GM12872 (cell line): ENCODE measurements around the gene GSE1.

Experiments
- TF ChIP-seq, protein P1 (sequence below): IDR thresholded peaks from 3 replicates; pipeline ENCODE4 v1.5.1; 2011; ENCODE audit warnings: low read depth, mild to moderate bottlenecking, low read length, moderate library complexity; ENCODE audit not compliant: insufficient read depth

GSE1 gene

DNA sequence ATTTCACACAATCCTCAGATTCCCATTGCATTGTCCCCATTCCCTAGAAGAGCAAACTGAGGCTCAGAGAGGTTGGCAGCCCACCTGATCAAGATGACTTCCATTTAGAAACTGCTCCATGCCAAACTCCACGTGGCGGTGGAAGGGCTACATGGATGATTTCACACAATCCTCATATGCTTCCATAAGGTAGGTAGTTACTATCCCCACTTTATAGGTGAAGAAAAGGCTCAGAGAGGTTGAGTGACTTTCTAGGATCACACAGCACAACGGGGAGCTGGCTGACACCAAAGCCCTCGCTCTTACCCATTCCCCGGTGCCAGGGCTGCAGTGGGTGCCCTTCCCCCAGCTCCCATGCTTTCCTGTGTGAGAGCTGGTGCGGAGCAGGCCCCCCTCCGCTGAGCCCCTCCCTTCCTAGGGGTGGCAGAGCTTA, 85.4 kb downstream of the GSE1 start:
- TF ChIP-seq, protein P1, sequence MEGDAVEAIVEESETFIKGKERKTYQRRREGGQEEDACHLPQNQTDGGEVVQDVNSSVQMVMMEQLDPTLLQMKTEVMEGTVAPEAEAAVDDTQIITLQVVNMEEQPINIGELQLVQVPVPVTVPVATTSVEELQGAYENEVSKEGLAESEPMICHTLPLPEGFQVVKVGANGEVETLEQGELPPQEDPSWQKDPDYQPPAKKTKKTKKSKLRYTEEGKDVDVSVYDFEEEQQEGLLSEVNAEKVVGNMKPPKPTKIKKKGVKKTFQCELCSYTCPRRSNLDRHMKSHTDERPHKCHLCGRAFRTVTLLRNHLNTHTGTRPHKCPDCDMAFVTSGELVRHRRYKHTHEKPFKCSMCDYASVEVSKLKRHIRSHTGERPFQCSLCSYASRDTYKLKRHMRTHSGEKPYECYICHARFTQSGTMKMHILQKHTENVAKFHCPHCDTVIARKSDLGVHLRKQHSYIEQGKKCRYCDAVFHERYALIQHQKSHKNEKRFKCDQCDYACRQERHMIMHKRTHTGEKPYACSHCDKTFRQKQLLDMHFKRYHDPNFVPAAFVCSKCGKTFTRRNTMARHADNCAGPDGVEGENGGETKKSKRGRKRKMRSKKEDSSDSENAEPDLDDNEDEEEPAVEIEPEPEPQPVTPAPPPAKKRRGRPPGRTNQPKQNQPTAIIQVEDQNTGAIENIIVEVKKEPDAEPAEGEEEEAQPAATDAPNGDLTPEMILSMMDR = no peak

DNA sequence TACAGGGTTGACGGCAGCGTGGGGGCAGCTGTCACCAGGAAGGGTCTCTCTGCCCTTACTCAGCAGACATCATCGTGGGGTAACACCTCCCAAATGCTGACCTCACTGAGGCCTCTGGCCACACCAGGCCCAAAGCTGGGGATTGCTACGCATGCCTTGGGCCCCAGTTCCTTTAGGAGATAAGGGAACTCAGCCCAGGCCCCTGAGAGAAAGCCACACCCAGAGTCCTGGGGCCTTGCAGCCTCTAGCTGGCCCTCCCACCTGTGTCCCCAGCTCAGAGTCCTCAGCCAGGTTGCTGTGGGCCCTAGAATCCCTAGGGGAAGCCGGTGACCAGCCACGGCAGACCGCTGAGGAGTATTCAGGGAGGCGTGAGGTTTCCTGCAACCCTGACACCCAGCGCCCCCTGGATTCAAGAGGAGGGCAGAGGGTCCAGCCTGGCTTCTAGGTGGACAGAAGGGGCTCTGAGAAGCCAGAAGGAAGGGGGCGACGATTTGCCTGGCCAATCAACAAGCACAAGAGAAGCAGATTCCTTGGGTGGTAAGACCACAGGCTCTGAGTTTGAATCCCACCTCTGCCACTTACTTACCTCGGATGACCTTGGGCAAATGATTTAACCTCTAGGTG, 85.9 kb downstream of the GSE1 start:
- TF ChIP-seq, protein P1 = no peak

DNA sequence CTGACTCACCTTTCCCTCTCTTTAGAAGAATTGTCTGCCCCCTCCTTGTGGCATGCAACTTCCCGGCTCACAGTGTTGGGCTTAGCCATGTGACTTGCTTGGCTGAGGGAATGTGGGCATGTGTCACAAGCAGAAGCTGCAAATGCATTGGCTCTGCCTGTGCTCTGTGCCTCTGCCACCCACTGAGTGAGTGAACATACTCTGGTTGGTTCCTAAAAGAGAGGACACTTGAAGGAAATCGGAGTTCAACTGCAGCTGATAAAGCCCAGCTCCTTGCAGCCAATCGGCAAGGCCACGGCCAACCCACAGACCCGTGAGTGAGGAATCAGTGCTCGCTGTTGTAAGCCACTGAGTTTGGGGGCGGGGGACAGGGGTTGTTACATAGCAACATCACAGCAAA, 86.5 kb downstream of the GSE1 start:
- TF ChIP-seq, protein P1 = no peak

DNA sequence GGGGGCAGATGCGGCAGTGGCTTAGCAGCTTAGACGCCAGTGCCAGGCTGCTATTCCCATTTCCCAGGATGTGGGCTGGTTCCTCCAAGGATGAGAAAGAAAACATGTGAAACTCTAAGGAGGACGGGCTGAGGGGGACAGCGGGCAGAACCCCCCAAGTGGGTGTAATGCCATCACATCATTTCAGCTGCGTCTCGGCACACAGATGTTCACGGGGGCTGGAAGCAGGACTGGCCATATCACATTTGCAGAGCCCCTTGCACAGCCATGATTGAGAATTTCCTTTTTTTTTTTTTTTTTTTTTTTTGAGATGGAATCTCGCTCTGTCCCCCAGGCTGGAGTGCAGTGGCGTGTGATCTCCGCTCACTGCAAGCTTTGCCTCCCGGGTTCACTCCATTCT, 90.9 kb downstream of the GSE1 start:
- TF ChIP-seq, protein P1 = no peak

DNA sequence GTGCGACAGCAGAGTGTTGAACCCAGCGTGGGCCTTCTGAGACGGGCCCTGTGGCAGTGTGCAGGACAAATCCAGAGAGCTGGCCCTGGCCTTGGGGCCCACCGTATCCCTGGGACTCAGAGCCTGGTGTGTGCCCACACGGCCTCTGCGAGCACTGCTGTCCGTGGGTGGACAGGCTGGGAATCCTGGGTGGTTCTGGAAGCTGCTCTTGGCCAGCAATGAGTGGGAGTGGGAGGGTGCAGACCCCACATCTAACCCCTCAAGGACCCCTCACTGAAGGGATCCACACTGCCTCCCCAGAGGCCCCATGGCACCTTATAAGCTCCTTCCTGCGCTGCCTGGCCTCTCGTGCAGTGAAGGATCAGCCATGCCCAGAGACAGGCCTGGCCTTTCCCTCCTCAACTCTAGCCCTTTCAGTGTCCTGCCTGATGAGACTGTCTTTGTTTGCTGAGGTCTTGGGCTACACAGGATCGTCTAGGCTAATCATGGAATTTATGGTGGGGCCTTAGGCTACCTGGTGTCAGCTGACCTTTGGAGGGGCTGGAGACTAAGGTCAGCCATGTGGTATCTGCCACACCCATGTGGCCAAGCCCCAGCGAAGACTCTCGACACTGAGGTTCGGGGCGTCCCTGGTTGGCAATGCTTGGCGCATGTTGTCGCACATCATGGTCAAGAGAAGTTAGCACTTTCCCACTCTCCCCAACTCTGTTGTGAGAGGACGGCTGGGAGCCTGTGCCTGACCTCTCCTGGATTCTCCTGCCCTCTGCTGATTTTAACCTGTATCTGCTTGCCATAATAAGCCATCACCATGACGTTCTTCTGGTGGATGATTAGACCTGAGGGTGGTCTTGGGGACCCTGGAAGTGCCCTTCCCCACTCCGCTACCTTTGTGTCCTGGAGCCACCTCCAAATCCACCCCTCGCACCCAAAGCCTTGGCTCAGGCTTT, 92.1 kb downstream of the GSE1 start:
- TF ChIP-seq, protein P1 = no peak

DNA sequence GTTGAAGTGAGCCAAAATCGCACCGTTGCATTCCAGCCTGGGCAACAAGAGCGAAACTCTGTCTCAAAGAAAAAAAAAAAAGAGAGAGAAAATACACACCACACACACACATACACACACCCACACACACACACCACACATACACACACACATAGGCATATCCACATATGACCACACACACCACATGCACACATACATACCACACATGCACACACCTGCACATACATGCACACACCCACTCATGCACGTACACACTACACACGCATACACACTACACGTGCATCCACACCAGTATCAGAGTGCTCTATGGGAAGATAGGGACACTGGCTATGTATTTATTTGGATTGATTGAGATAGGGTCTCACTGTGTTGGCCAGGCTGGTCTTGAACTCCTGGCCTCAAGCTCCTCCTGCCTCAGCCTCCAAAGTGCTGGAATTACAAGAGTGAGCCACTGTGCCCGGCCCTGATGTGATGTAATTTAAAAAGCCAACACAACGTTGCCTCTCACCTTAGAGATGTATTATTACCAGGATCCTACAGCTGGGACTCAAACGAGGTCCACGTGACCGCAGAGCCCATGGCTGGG, 93.4 kb downstream of the GSE1 start:
- TF ChIP-seq, protein P1 = no peak

DNA sequence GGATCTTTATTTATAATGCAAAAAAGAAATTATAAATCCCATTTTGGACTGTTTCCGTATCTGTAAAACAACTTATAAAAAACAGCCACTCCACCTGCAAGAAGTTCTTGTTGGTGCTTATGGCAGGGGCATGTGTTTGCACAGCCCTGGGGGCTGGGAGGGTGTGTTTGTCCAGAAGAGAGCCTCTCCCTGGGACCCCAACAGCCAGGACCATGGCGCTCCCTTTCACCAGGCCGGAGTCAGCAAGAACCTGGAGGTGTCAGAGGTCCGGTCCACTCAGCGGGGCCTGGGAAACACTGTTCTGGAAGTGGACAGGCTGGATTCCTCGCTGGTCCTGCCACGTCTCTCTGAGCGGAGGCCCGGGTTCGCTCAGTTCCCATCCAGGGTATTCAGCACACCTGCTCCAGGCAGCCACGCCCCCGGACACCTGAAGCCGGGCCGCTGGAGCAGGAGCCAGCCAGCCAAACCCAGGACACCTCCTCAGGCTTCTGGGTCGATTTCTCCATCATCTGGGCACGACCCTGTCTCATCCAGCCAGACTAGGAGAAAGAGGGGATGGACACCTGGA, 94.5 kb downstream of the GSE1 start:
- TF ChIP-seq, protein P1 = no peak
